ENCODE data around the gene SLC39A3.

The SLC39A3 gene

GRCh38 chr19:2761876-2762782 is 22.3 kb upstream of the SLC39A3 start:
- DNase-seq (ENCODE audit: low spot score in 2 of 2) = no peak
- in situ Hi-C loops (cut with MboI; ENCODE audit: low sequenced_read_pairs) = no loop called here
- H3K27me3 ChIP-seq (ENCODE audit: low read depth) = no peaks in the 10 kb centered on the region
- no peaks in the 10 kb centered on the region for H3K4me1 ChIP-seq
- no peak overlapping the region for H3K4me3 ChIP-seq
- H3K9me3 ChIP-seq = no peaks in the 10 kb centered on the region
- peaks cover 72% of the 10 kb centered on the region for H3K36me3 ChIP-seq (replicated peaks)

DNA sequence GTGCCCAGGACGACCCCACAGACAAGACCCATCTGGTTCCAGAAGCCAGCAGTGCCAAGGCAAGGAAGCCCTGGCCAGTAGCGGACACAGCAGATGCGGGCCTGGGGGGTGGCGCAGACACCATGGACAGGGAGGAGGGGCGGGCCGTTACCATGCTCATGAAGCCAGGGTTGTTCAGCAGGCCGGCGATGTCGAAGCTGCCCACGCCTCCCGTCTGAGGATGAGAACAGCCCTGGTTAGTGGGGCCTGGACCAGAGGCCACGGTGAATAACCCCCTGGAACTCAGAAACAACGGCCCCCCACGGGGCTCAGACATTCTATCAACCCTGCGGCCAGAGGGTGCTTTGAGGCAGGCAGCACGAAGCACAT is 21.5 kb upstream of the SLC39A3 start:
- H3K4me3 ChIP-seq = no peak overlapping the region
- in situ Hi-C loops (cut with MboI; ENCODE audit: low sequenced_read_pairs) = no loop called here
- peaks cover 71% of the 10 kb centered on the region for H3K36me3 ChIP-seq (replicated peaks)
- no peaks in the 10 kb centered on the region for H3K9me3 ChIP-seq
- H3K4me1 ChIP-seq = no peaks in the 10 kb centered on the region
- no peak for DNase-seq (ENCODE audit: low spot score in 2 of 2)
- H3K27me3 ChIP-seq (ENCODE audit: low read depth) = no peaks in the 10 kb centered on the region

GRCh38 chr19:2759965-2760364 is 20.1 kb upstream of the SLC39A3 start:
- in situ Hi-C loops (cut with MboI; ENCODE audit: low sequenced_read_pairs) = no loop called here
- no peaks in the 10 kb centered on the region for H3K9me3 ChIP-seq
- no peaks in the 10 kb centered on the region for H3K27me3 ChIP-seq (ENCODE audit: low read depth)
- no peak overlapping the region for H3K4me3 ChIP-seq
- peaks cover 68% of the 10 kb centered on the region for H3K36me3 ChIP-seq (replicated peaks)
- DNase-seq (ENCODE audit: low spot score in 2 of 2) = no peak
- no peaks in the 10 kb centered on the region for H3K4me1 ChIP-seq

DNA sequence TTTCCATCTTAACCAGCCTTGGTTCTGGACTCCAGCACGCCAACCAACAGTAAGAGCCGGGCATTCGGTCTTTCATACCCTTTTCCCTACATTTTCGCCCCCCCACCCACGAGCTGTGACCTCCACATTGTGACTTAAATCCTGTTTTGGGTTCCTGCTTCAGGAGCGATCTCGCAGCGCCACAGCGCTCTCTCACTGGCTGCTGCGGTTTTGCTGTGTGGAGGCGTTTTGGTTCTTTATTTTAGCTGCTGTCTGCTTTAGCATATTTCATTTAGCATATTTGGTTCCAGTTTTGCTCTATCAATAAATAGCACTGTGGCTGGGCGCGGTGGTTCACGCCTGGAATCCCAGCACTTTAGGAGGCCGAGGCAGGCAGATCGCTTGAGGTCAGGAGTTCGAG is 19.5 kb upstream of the SLC39A3 start:
- DNase-seq (ENCODE audit: low spot score in 2 of 2) = no peak
- Histone ChIP-seq H3K4me3 (no peak overlapping the region), H3K27me3 (ENCODE audit: low read depth) (no peaks in the 10 kb centered on the region), H3K4me1 (no peaks in the 10 kb centered on the region), H3K36me3 (replicated peaks) (peaks cover 69% of the 10 kb centered on the region), H3K9me3 (no peaks in the 10 kb centered on the region)
- in situ Hi-C loops (cut with MboI; ENCODE audit: low sequenced_read_pairs) = no loop called here

DNA sequence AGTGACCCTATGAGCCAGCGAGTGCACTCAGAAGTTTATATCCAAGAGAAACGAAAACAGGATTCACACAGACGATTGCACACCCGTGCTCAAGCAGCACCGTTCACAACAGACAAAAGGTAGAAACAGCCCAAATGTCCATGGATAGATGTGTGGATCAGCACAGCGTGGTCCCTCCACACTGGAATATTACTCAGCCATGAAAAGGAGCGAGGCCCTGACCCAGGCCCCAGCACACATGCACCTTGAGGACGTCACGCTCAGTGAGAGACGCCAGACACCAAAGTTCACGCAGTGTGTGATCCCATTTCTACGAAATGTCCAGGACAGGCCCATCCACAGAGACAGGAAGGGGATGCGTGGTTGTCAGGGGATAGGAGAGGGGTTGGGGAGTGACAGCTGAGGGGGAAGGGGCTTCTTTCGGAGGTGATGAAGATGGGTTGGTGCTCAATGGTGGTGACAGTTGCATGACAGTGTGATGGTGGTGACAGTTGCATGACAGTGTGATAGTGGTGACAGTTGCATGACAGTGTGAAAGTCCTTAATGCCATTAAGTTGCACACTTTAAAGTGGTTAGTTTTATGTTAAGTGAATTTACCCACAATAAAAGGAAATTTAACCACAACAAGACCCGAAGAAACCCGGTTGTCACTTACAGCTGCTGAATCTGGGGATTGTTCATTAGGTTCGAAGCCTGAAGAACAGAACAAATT is 18.9 kb upstream of the SLC39A3 start:
- no peaks in the 10 kb centered on the region for H3K4me1 ChIP-seq
- H3K4me3 ChIP-seq = no peak overlapping the region
- H3K27me3 ChIP-seq (ENCODE audit: low read depth) = no peaks in the 10 kb centered on the region
- H3K9me3 ChIP-seq = no peaks in the 10 kb centered on the region
- in situ Hi-C loops (cut with MboI; ENCODE audit: low sequenced_read_pairs) = no loop called here
- DNase-seq (ENCODE audit: low spot score in 2 of 2) = no peak
- peaks cover 67% of the 10 kb centered on the region for H3K36me3 ChIP-seq (replicated peaks)

GRCh38 chr19:2756921-2757881 is 17.4 kb upstream of the SLC39A3 start:
- no peaks in the 10 kb centered on the region for H3K9me3 ChIP-seq
- no peaks in the 10 kb centered on the region for H3K27me3 ChIP-seq (ENCODE audit: low read depth)
- no peak for DNase-seq (ENCODE audit: low spot score in 2 of 2)
- in situ Hi-C loops (cut with MboI; ENCODE audit: low sequenced_read_pairs) = no loop called here
- H3K4me3 ChIP-seq = no peak overlapping the region
- H3K36me3 ChIP-seq (replicated peaks) = peaks cover 57% of the 10 kb centered on the region
- no peaks in the 10 kb centered on the region for H3K4me1 ChIP-seq

DNA sequence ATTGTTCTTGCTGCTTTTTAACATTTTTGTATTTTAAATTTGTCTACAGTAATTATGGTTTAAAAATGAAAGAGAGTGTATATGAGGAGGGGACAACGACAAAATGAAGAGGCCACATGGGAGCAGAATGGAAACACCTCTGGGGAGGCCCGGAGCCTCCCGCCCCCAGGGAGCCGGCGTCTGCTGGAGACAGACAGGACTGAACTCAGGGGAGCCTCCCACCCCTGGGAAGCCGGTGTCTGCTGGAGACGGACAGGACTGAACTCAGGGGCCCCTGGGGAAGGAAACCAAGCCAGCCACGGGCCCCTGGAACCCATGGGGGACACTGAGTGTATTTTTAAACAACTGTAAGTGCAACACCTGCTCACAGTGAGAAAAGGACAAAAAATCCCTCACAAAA is 16.7 kb upstream of the SLC39A3 start:
- H3K4me3 ChIP-seq = no peak overlapping the region
- in situ Hi-C loops (cut with MboI; ENCODE audit: low sequenced_read_pairs) = no loop called here
- H3K4me1 ChIP-seq = no peaks in the 10 kb centered on the region
- H3K9me3 ChIP-seq = no peaks in the 10 kb centered on the region
- H3K36me3 ChIP-seq (replicated peaks) = peaks cover 57% of the 10 kb centered on the region
- no peaks in the 10 kb centered on the region for H3K27me3 ChIP-seq (ENCODE audit: low read depth)
- no peak for DNase-seq (ENCODE audit: low spot score in 2 of 2)

DNA sequence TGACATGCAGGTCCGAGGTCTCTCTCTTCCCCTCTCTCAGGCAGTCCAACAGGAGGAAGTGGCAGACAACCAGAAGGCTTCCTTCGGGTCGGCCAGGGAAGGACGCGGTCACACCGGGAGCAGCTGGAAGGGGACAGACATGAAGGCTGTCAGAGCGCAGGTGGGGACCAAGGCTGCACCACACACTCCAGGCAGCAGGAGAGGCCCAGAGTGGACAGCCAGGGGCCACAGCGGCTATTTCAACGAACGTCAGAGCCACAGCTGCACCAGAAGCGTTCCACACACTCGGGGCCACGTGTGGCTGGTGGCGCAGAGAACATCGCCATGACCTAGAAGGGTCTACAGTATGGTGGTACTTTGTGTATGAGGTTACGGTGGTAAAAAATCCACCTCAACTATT is 16.0 kb upstream of the SLC39A3 start:
- Histone ChIP-seq H3K4me1 (no peaks in the 10 kb centered on the region), H3K36me3 (replicated peaks) (peaks cover 51% of the 10 kb centered on the region), H3K9me3 (no peaks in the 10 kb centered on the region), H3K4me3 (no peak overlapping the region), H3K27me3 (ENCODE audit: low read depth) (no peaks in the 10 kb centered on the region)
- DNase-seq (ENCODE audit: low spot score in 2 of 2) = no peak
- in situ Hi-C loops (cut with MboI; ENCODE audit: low sequenced_read_pairs) = no loop called here

DNA sequence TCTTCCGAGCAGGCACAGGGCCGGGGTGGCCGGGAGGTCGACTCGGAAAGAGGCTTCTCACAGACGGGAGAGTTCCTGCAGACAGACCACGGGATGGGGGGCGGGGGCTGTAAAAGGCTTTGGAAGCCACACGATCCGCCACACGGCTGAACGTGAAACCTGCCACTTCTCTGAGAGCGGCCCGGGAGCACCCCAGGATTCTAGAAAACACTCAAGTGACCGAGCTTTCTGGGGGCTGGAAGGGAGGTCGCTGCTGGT is 15.6 kb upstream of the SLC39A3 start:
- DNase-seq (ENCODE audit: low spot score in 2 of 2) = no peak
- Histone ChIP-seq H3K27me3 (ENCODE audit: low read depth) (no peaks in the 10 kb centered on the region), H3K36me3 (replicated peaks) (peaks cover 48% of the 10 kb centered on the region), H3K9me3 (no peaks in the 10 kb centered on the region), H3K4me1 (no peaks in the 10 kb centered on the region), H3K4me3 (no peak overlapping the region)
- in situ Hi-C loops (cut with MboI; ENCODE audit: low sequenced_read_pairs) = no loop called here

DNA sequence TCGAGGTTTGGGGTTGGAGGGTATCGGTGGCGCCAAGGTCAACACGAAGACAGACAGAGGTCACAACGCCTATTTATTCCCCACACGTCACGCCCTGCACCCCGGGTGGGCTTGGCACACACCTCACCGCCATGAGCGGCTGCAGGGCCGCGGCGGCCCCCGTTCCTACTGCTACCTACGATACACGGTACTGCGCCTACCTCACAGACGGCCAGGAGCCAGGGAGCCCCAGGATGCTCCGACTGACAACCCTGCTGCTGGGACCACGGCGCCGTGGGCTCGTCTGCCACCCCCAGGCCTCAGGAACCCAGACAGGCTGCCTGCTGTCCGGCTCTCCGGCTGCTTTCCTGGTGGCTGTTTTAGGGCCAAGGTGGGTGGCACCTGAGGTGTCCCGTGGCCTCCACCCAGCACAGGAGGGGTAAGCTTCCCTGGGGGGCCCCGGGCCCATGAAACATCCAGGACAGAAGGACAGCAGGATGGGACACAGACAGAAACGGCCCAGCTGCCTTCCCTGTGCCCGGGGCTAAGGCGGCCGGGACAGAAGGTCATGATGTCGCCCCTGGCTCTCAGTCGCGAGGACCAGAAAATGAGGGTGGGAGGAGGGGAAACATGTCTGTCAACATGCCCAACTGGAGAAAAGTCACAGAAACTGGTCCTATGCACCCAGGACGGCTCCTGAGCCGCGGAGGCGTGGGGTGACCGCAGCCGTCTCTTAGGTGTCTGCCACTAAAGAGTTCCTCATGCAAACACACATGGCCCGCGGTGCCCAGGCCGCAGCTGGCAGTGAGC is 15.0 kb upstream of the SLC39A3 start:
- Histone ChIP-seq H3K27me3 (ENCODE audit: low read depth) (no peaks in the 10 kb centered on the region), H3K36me3 (replicated peaks) (peaks cover 45% of the 10 kb centered on the region), H3K4me1 (no peaks in the 10 kb centered on the region), H3K9me3 (no peaks in the 10 kb centered on the region), H3K4me3 (no peak overlapping the region)
- in situ Hi-C loops (cut with MboI; ENCODE audit: low sequenced_read_pairs) = no loop called here
- DNase-seq (ENCODE audit: low spot score in 2 of 2) = no peak

DNA sequence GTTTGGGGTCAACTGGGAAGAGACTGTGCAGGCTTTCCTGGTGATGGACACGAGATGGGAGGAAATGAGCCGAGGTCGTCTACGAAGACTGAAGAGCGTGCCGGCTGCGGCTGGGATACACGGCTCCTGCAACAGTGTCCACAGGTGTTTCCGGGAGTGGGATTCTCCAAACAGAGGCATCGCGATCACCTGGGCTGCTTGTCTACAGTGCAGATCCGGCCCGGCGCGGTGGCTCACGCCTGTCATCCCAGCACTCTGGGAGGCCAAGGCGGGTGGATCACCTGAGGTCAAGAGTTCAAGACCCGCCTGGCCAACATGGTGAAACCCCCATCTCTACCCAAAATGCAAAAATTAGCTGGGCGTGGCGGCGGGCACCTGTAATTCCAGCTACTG is 11.6 kb upstream of the SLC39A3 start:
- H3K4me1 ChIP-seq = no peaks in the 10 kb centered on the region
- DNase-seq (ENCODE audit: low spot score in 2 of 2) = no peak
- in situ Hi-C loops (cut with MboI; ENCODE audit: low sequenced_read_pairs) = no loop called here

DNA sequence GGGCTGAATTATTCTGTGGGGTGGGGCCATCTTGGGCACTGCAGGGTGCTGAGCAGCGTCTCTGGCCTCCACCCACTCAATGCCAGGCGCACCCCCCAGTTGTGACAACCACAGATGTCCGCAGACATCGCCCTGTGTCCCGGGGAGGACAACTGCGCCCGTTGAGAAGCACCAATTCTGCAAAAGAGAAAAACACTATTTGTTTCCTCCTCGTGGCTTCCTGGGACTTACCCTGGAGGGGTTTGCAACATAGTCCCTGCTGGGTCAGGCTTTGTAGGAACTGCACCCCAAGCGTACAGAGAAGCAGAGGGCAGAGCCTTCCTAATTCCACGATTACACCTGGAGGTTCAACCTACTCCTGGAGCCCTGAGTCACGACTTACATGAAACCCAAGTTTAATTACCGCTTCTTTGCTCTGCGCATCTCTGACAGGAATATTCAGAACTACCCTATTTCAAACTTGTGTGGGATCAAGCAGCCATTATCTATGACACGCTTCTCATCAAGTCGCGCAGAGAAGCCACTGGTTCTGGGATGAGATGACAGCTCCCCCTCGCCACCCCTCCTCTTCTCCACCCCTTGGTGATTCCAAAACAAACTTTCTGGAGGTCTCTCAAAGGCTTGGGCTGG is 11.1 kb upstream of the SLC39A3 start:
- H3K36me3 ChIP-seq (replicated peaks) = peaks cover 21% of the 10 kb centered on the region
- H3K9me3 ChIP-seq = no peaks in the 10 kb centered on the region
- DNase-seq (ENCODE audit: low spot score in 2 of 2) = no peak
- no peaks in the 10 kb centered on the region for H3K27me3 ChIP-seq (ENCODE audit: low read depth)
- in situ Hi-C loops (cut with MboI; ENCODE audit: low sequenced_read_pairs) = no loop called here
- H3K4me3 ChIP-seq = no peak overlapping the region
- no peaks in the 10 kb centered on the region for H3K4me1 ChIP-seq

More for the DNA sequence above, 11.6 kb upstream of the SLC39A3 start:
- Histone ChIP-seq H3K4me3 (no peak overlapping the region), H3K36me3 (replicated peaks) (peaks cover 22% of the 10 kb centered on the region), H3K27me3 (ENCODE audit: low read depth) (no peaks in the 10 kb centered on the region), H3K9me3 (no peaks in the 10 kb centered on the region)

DNA sequence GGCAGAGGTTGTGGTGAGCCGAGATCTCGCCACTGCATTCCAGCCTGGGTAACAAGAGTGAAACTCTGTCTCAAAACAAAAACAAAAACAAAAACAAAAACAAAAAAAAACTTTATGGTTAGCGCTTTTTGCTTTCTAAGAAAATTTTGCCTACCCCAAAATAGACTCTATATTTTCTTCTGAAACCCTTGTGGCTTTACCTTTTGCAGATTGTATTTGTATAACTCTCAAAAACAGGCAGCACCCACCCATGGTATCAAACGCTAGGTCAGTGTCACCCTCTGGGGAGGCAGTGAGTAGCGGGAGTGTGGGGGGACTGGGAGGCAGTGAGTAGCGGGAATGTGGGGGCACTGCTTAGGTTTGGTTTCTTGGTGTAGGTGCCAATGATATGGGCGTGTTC is 7.5 kb upstream of the SLC39A3 start:
- H3K4me3 ChIP-seq = no peak overlapping the region
- in situ Hi-C loops (cut with MboI; ENCODE audit: low sequenced_read_pairs) = loop anchor here (5.0 kb wide), 1 partner anchor 100 kb away; no protein-coding TSS in a partner anchor
- DNase-seq (ENCODE audit: low spot score in 2 of 2) = no peak
- no peaks in the 10 kb centered on the region for H3K36me3 ChIP-seq (replicated peaks)
- H3K9me3 ChIP-seq = no peaks in the 10 kb centered on the region
- H3K4me1 ChIP-seq = no peaks in the 10 kb centered on the region
- H3K27me3 ChIP-seq (ENCODE audit: low read depth) = no peaks in the 10 kb centered on the region
